GM21529 (cell line): ENCODE data around the gene ZCCHC14.

Source experiments
- ATAC-seq: cut with Tn5 transposase; IDR thresholded peaks from one replicate; pipeline ENCODE4 v1.9.1; 2021; ENCODE audit not compliant: unreplicated experiment

Gene ZCCHC14

GRCh38 chr16:87435372-87436224, 57.2 kb downstream of the ZCCHC14 start:
- no peak for ATAC-seq

- no peak for ATAC-seq
These were observed 58.6 kb downstream of the ZCCHC14 start for GRCh38 chr16:87434146-87434667.

- no peak for ATAC-seq
These were observed 60.4 kb downstream of the ZCCHC14 start for GRCh38 chr16:87432330-87432915.

GRCh38 chr16:87431926-87432325, 60.9 kb downstream of the ZCCHC14 start:
- ATAC-seq, result no peak

- ATAC-seq, result no peak
These were observed 66.2 kb downstream of the ZCCHC14 start for GRCh38 chr16:87426423-87427215.

- no peak for ATAC-seq
These were observed 66.9 kb downstream of the ZCCHC14 start for GRCh38 chr16:87425941-87426340.

GRCh38 chr16:87424266-87424665, 68.6 kb downstream of the ZCCHC14 start:
- ATAC-seq, result no peak

- ATAC-seq, result no peak
These were observed 69.4 kb downstream of the ZCCHC14 start for GRCh38 chr16:87423429-87423828.

- ATAC-seq, result no peak
These were observed 70.7 kb downstream of the ZCCHC14 start for GRCh38 chr16:87422106-87422505.

- no peak for ATAC-seq
These were observed 71.6 kb downstream of the ZCCHC14 start for GRCh38 chr16:87421003-87421912.

GRCh38 chr16:87420026-87421002, 72.5 kb downstream of the ZCCHC14 start:
- no peak for ATAC-seq

- ATAC-seq, result no peak
These were observed 74.2 kb downstream of the ZCCHC14 start for GRCh38 chr16:87418644-87419043.

- ATAC-seq, result no peak
These were observed 74.6 kb downstream of the ZCCHC14 start for GRCh38 chr16:87418216-87418615.

- ATAC-seq, result no peak
These were observed 75.3 kb downstream of the ZCCHC14 start for GRCh38 chr16:87417528-87417910.

GRCh38 chr16:87416826-87417527, 75.8 kb downstream of the ZCCHC14 start:
- ATAC-seq, result no peak

- ATAC-seq, result no peak
These were observed 77.4 kb downstream of the ZCCHC14 start for GRCh38 chr16:87415441-87415840.

GRCh38 chr16:87414251-87414680, 78.6 kb downstream of the ZCCHC14 start:
- ATAC-seq, result no peak

- no peak for ATAC-seq
These were observed 79.8 kb downstream of the ZCCHC14 start for GRCh38 chr16:87412996-87413421.
